Epithelial cell of esophagus (primary cell): ENCODE data around the gene ZNF451.
"Not testable (repeated sequence)": the region's sequence is repeated elsewhere in the genome, so short reads cannot be mapped to it uniquely, and the experiment has no call there.

Experiments
- DNase-seq: peaks from one replicate; pipeline ENCODE4 v3.0.0; 2010; ENCODE audit warnings: low read depth
- H3K4me3 ChIP-seq: 2 replicates; pipeline ENCODE4 v1.5.1; 2011; ENCODE audit warnings: mild to moderate bottlenecking, low read length, control low read depth
- TF ChIP-seq, protein P1 (sequence below): IDR thresholded peaks from 2 replicates; pipeline ENCODE4 v1.5.1; 2011; ENCODE audit warnings: low read depth, mild to moderate bottlenecking, low read length, control low read depth, inconsistent platforms; ENCODE audit not compliant: insufficient read depth; ENCODE audit errors: missing control alignments

The ZNF451 gene, protein sequence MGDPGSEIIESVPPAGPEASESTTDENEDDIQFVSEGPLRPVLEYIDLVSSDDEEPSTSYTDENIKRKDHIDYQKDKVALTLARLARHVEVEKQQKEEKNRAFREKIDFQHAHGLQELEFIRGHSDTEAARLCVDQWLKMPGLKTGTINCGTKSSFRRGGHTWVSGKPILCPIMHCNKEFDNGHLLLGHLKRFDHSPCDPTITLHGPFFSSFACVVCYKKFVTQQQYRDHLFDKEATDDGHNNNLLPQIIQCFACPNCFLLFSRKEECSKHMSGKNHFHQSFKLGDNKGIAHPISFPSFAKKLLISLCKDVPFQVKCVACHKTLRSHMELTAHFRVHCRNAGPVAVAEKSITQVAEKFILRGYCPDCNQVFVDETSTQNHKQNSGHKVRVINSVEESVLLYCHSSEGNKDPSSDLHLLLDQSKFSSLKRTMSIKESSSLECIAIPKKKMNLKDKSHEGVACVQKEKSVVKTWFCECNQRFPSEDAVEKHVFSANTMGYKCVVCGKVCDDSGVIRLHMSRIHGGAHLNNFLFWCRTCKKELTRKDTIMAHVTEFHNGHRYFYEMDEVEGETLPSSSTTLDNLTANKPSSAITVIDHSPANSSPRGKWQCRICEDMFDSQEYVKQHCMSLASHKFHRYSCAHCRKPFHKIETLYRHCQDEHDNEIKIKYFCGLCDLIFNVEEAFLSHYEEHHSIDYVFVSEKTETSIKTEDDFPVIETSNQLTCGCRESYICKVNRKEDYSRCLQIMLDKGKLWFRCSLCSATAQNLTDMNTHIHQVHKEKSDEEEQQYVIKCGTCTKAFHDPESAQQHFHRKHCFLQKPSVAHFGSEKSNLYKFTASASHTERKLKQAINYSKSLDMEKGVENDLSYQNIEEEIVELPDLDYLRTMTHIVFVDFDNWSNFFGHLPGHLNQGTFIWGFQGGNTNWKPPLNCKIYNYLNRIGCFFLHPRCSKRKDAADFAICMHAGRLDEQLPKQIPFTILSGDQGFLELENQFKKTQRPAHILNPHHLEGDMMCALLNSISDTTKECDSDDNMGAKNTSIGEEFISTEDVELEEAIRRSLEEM

DNA sequence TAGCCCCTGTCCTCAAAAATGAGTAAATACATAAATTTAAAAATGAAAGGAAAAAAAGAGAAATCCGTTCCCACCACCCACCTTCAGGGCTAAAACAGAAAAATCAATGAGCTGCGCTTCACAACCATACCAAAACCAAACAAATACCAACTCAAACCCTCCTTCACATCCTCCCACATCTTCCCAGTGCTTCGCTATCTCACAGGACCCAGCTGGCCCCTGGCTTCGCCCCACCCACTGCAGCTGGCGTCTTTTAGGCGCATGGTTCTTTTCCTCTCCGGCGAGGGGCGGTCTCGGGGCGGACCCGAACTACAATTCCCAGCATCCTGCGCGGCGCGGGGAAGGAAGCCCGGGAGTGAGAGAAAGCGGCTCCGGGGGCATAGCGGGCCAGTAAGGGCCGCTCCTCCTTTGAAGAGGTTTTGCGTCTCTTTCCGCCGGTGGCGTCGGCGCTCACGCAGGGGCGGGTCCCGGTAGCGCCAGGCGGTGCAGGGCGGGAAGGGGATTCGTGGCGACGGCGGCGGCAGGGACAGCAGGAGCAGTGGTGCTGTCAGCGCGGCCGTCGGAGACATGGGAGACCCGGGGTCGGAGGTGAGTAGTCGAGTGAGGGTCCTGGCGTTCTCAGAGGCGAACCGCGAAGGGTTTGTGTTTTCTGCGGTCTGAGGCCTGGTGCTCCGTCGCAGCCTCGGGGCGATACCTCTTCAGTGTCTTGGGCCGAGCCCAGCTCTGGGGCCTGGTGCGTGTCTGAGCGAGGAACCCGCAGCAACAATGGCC is at the start of gene ZNF451:
Gene ZNF451 (plus strand): TSS at position 502 of the 771 bp plus-strand sequence. CDS start 66 bp downstream, at position 568.
- peak within 1 kb of the TSS; percentile 56 for H3K4me3 ChIP-seq
- peak; percentile 98 for DNase-seq
- TF ChIP-seq, protein P1, sequence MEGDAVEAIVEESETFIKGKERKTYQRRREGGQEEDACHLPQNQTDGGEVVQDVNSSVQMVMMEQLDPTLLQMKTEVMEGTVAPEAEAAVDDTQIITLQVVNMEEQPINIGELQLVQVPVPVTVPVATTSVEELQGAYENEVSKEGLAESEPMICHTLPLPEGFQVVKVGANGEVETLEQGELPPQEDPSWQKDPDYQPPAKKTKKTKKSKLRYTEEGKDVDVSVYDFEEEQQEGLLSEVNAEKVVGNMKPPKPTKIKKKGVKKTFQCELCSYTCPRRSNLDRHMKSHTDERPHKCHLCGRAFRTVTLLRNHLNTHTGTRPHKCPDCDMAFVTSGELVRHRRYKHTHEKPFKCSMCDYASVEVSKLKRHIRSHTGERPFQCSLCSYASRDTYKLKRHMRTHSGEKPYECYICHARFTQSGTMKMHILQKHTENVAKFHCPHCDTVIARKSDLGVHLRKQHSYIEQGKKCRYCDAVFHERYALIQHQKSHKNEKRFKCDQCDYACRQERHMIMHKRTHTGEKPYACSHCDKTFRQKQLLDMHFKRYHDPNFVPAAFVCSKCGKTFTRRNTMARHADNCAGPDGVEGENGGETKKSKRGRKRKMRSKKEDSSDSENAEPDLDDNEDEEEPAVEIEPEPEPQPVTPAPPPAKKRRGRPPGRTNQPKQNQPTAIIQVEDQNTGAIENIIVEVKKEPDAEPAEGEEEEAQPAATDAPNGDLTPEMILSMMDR: no peak

DNA sequence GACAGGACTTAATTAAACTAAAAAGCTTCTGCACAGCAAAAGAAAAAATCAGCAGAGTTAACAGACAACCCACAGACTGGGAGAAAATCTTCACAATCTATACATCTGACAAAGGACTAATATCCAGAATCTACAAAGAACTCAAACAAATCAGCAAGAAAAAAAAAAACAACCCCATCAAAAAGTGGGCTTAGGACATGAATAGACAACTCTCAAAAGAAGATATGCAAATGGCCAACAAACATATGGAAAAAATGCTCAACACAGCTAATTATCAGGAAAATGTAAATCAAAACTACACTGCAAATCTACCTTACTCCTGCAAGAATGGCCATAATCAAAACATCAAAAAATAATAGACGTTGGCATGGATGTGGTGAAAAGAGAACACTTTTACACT is 45.9 kb upstream of the ZNF451 start:
- not testable (repeated sequence) for H3K4me3 ChIP-seq, DNase-seq

DNA sequence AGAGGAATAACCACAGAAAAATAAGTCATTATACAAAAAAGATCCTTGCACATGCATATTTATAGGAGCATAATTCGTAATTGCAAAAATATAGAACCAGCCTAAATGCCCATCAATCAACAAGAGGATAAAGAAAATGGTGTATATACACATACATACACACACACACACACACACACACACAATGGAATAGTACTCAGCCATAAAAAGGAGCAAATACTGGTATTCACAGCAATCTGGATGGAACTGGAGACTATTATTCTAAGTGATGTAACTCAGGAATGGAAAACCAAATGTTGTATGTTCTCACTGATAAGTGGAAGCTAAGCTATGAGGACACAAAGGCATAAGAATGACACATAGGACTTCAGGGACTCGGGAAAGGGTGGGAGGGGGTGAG is 45.4 kb upstream of the ZNF451 start:
- no peak overlapping the region for H3K4me3 ChIP-seq
- TF ChIP-seq, protein P1: no peak
- DNase-seq: no peak

DNA sequence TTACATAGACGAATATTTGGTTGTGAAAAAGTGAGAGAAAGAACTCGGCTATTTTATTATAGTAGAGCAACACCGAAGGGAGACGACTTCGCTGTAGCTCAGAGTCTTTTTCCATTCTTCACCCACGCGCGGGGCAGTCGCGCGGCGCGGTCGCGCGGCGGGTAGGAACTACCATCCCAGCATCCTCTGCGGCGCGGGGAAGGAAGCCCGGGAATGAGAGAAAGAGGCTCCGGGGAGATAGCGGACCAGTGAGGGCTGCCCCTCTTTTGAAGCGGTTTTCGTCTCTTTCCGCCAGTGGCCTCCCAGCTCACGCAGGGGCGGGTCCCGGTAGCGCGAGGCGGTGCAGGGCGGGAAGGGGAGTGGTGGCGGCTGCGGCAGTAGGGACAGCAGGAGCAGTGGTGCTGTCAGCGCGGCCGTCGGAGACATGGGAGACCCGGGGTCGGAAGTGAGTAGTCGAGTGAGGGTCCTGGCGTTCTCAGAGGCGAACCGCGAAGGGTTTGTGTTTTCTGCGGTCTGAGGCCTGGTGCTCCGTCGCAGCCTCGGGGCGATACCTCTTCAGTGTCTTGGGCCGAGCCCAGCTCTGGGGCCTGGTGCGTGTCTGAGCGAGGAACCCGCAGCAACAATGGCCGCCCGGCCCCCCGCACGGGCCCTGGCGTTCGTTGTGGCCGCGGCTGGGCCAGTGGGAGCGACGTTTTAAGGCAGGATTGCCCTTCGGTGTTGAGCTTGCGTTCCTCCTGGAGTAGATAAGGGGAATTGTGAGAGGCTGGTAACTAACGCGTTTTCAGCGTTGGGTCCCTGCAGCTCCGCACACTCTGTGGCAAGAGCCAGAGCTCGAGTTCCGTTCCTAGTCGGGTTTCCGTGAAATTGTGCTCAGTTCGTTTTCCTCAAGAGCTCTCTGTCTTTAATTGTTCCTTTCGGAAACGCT is 43.4 kb upstream of the ZNF451 start, which contains the start of gene KIAA1586:
Gene KIAA1586 (plus strand): TSS at position 362 of the 925 bp plus-strand sequence. CDS start 63 bp downstream, at position 425.
- H3K4me3 ChIP-seq: peak within 1 kb of the TSS; percentile 49
- DNase-seq: peak; percentile 85

DNA sequence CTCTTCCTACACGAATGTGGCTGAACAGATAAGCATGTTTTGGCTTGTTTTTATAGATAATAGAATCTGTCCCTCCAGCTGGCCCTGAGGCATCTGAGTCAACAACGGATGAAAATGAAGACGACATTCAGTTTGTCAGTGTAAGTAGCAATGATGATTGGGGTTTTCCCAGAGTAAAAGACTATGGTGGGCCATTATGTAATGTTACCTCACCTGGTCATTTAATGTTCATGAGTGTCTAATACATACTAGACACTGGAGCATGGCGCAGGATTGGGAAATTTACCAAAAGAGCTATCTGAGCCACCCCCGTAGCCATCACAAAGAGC is 42.8 kb upstream of the ZNF451 start:
- not testable (repeated sequence) for DNase-seq, H3K4me3 ChIP-seq

DNA sequence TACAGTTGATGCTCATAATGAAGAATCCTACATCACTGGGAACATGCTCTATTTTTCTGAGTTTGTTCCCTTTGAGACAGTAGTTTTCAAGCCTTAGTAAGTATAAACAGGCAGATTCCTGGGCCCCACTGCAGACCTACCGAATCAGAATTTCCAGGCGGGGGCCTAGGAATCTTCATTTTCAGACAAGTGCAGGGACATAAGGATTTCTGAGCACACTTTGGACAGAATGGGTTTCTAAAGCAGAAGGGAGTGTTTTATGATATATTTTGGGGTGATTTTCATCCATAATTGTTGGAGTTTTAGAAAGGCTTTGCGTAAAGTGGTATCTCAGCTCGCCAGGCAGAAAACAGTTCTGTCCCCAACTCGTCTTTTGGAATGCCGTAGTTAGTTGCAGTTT is 42.1 kb upstream of the ZNF451 start:
- DNase-seq, H3K4me3 ChIP-seq: not testable (repeated sequence)

DNA sequence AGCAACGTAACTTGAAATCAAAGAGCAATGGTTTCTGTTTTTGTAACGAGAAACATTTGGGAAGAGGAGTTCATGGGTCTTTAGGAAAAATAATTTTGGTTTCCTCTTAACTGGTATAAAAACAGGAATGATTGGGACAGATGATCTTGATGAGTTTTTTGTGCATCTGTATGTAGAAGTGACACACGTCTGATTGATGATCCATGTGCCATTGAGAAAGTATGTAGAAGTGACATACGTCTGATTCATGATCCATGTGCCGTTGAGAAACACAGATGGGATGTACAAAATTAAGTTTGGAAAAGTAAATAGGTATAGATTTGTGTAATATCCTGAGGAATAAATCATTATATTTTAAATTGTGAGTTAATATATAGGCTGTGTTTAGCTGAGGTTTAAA is 41.4 kb upstream of the ZNF451 start:
- DNase-seq: peak; percentile 39
- H3K4me3 ChIP-seq: no peak overlapping the region

DNA sequence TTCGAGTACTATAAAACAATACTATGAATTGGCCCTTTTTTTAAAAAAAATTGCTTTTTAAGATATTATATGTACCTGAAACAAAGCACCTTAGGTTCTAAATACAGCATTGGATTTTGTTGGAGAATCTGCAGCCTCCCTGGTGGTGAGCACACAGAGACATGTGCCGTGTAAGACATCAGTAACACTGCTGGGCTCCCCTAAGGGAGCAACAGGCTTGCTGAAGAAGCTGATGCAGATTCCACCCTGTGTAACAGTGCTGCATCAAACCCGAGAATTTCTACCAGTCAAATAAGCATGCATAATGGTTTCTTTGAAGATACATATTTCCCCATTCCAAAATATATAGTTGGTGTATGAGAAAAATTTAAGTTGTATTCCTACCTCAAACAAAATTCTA is 26.1 kb upstream of the ZNF451 start:
- DNase-seq: no peak
- TF ChIP-seq, protein P1: no peak
- no peak overlapping the region for H3K4me3 ChIP-seq

More for the DNA sequence above, 41.4 kb upstream of the ZNF451 start:
- TF ChIP-seq, protein P1: no peak
